ENCODE results near the gene INTS4.
"Not testable (repeated sequence)": the region's sequence is repeated elsewhere in the genome, so short reads cannot be mapped to it uniquely, and the experiment has no call there.

The INTS4 gene

DNA sequence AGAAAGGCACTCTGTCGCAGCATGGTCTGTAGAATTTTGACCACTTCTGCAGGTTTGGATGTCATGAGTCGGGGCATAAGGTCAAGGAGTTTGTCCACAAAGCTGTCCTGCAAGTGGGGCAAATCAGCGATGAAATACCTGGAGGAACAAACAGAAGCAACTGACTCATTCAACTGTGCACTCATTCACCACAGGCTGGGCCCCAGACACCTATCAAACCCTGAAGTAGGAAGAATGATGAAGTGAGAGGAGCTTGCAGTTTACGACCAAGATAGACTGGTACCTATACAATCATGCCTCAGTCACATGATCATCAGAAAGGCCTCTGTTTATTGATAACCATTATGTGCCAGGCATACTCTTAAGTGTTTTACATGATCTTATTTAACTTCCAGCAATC lies 102.8 kb downstream of the INTS4 start:
- H3K9me3 ChIP-seq (ENCODE audit: control insufficient read depth, insufficient read depth, low read length); H3K9ac ChIP-seq (ENCODE audit: low read depth, low read length); H3K4me3 ChIP-seq (ENCODE audit: low read depth, low read length); H3K27ac ChIP-seq (ENCODE audit: low read depth, low read length); H3K4me1 ChIP-seq (ENCODE audit: control insufficient read depth, insufficient read depth, low read length); H3K27me3 ChIP-seq (ENCODE audit: control insufficient read depth, insufficient read depth, low read length): not testable (repeated sequence)
- H3K36me3 ChIP-seq (ENCODE audit: control insufficient read depth, insufficient read depth, low read length) = peaks cover 16% of the 10 kb centered on the region; the same call in 1 of the 2 replicates

DNA sequence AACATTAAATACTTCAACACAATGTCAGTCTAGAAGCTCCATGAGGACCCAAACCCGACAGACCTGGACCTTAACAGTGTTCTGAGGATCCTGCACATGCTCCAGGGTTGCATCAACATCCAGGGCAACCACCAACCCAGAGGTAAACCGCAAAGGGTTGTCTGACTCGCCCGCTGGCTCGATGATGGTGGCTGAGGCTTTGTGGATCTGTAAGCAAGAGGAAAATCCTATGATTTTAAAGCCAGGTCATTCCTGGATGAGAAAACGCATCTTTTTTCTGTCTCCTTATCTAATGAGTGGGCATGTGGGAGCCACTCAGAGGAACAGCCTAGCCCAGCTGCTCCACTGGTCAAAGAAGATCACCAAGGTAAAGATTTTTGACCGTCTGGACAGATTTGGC lies 103.2 kb downstream of the INTS4 start:
- H3K4me3 ChIP-seq (ENCODE audit: low read depth, low read length); H3K9ac ChIP-seq (ENCODE audit: low read depth, low read length); H3K27ac ChIP-seq (ENCODE audit: low read depth, low read length); H3K27me3 ChIP-seq (ENCODE audit: control insufficient read depth, insufficient read depth, low read length); H3K4me1 ChIP-seq (ENCODE audit: control insufficient read depth, insufficient read depth, low read length); H3K9me3 ChIP-seq (ENCODE audit: control insufficient read depth, insufficient read depth, low read length): not testable (repeated sequence)
- peaks cover 18% of the 10 kb centered on the region for H3K36me3 ChIP-seq (ENCODE audit: control insufficient read depth, insufficient read depth, low read length)

DNA sequence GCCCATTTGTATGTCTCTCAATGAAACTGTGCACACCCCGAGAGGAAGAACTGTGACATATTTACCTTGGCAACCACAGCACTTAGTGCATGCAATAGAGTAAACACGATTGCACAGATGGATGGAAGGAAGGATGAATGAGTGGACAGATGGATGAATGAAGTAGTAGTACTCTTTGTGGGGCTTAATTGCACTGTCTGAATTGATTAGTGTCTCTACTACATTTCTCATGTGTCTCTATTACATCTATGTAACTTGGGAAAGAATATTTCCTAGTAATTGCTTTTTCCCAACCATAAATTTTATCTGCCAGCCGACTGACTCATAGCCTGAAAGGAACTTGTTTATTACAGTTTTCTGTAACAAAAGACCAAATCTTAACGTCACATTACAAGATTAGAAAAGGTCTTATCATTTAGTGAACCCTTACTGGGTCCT lies 103.8 kb downstream of the INTS4 start:
- H3K27me3 ChIP-seq (ENCODE audit: control insufficient read depth, insufficient read depth, low read length); H3K27ac ChIP-seq (ENCODE audit: low read depth, low read length); H3K9ac ChIP-seq (ENCODE audit: low read depth, low read length): not testable (repeated sequence)

DNA sequence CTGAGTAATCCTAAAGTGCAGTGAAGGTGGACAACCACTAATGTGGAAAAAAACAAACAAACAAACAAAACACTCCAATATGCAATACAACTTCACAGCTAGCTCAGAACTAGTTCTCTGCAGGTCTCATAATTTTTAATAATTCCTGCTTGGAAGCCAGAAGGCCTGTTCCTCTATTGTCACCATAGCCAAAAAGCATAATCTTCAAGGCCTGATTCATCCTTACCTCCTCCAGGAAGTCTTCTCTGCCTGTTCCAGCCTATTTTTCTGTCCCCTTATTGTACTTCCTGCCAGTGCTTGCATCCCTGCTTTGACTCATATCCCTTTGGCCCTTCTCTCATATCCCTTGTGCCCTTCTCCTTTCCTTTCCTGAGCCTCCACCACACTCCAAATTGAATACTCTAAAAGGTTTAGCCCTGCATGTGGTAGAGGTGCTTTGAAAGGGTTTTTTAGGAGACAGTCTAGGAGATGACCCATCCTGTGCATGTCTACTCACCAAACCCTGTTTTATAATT lies 104.3 kb downstream of the INTS4 start:
- not testable (repeated sequence) for H3K9me3 ChIP-seq (ENCODE audit: control insufficient read depth, insufficient read depth, low read length); H3K4me3 ChIP-seq (ENCODE audit: low read depth, low read length); H3K4me1 ChIP-seq (ENCODE audit: control insufficient read depth, insufficient read depth, low read length); H3K27me3 ChIP-seq (ENCODE audit: control insufficient read depth, insufficient read depth, low read length); H3K9ac ChIP-seq (ENCODE audit: low read depth, low read length); H3K27ac ChIP-seq (ENCODE audit: low read depth, low read length)
- H3K36me3 ChIP-seq (ENCODE audit: control insufficient read depth, insufficient read depth, low read length) = peaks cover 21% of the 10 kb centered on the region

More for the DNA sequence above, 103.8 kb downstream of the INTS4 start:
- not testable (repeated sequence) for H3K4me3 ChIP-seq (ENCODE audit: low read depth, low read length); H3K4me1 ChIP-seq (ENCODE audit: control insufficient read depth, insufficient read depth, low read length); H3K9me3 ChIP-seq (ENCODE audit: control insufficient read depth, insufficient read depth, low read length)
- peaks cover 21% of the 10 kb centered on the region for H3K36me3 ChIP-seq (ENCODE audit: control insufficient read depth, insufficient read depth, low read length)

DNA sequence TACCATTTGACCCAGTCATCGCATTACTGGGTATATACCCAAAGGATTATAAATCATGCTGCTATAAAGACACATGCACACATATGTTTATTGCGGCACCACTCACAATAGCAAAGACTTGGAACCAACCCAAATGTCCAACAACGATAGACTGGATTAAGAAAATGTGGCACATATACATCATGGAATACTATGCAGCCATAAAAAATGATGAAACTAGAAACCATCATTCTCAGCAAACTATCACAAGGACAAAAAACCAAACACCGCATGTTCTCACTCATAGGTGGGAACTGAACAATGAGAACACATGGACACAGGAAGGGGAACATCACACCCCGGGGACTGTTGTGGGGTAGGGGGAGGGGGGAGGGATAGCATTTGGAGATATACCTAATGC lies 105.4 kb downstream of the INTS4 start:
- H3K36me3 ChIP-seq (ENCODE audit: control insufficient read depth, insufficient read depth, low read length) = peaks cover 21% of the 10 kb centered on the region
- not testable (repeated sequence) for H3K4me3 ChIP-seq (ENCODE audit: low read depth, low read length); H3K9ac ChIP-seq (ENCODE audit: low read depth, low read length); H3K27me3 ChIP-seq (ENCODE audit: control insufficient read depth, insufficient read depth, low read length); H3K4me1 ChIP-seq (ENCODE audit: control insufficient read depth, insufficient read depth, low read length); H3K9me3 ChIP-seq (ENCODE audit: control insufficient read depth, insufficient read depth, low read length); H3K27ac ChIP-seq (ENCODE audit: low read depth, low read length)

DNA sequence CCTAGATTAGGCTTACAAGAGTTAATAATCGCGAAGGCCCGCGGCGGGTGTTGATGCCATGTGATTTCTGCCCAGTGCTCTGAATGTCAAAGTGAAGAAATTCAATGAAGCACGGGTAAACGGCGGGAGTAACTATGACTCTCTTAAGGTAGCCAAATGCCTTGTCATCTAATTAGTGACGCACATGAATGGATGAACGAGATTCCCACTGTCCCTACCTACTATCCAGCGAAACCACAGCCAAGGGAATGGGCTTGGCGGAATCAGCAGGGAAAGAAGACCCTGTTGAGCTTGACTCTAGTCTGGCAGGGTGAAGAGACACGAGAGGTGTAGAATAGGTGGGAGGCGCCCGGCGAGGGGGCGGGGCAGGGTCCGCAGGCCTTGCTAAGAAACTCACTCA lies 108.1 kb downstream of the INTS4 start:
- no peaks in the 10 kb centered on the region for H3K27me3 ChIP-seq (ENCODE audit: control insufficient read depth, insufficient read depth, low read length)
- H3K4me3 ChIP-seq (ENCODE audit: low read depth, low read length) = no peak overlapping the region
- no peaks in the 10 kb centered on the region for H3K4me1 ChIP-seq (ENCODE audit: control insufficient read depth, insufficient read depth, low read length)
- peaks cover 28% of the 10 kb centered on the region for H3K36me3 ChIP-seq (ENCODE audit: control insufficient read depth, insufficient read depth, low read length)
- no peaks in the 10 kb centered on the region for H3K9me3 ChIP-seq (ENCODE audit: control insufficient read depth, insufficient read depth, low read length)
- no peak overlapping the region for H3K27ac ChIP-seq (ENCODE audit: low read depth, low read length)
- no peak overlapping the region for H3K9ac ChIP-seq (ENCODE audit: low read depth, low read length)

DNA sequence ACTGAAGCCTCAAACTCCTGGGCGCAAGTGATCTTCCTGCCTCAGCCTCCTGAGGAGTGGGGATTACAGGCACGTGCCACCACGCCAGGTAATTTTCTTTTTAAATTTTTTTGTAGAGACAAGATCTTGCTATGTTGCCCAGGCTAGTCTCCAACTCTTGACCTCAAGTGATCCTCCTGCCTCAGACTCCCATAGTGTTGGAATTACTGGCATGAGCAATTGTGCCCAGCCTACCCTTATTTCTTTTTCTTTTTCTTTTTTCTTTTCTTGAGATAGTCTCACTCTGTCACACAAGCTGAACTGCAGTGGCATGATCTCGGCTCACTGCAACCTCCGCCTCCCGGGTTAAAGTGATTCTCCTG lies 109.7 kb downstream of the INTS4 start:
- H3K4me3 ChIP-seq (ENCODE audit: low read depth, low read length) = no peak overlapping the region
- H3K27ac ChIP-seq (ENCODE audit: low read depth, low read length) = no peak overlapping the region
- no peaks in the 10 kb centered on the region for H3K4me1 ChIP-seq (ENCODE audit: control insufficient read depth, insufficient read depth, low read length)
- H3K9me3 ChIP-seq (ENCODE audit: control insufficient read depth, insufficient read depth, low read length) = no peaks in the 10 kb centered on the region
- H3K36me3 ChIP-seq (ENCODE audit: control insufficient read depth, insufficient read depth, low read length) = peaks cover 34% of the 10 kb centered on the region
- no peak overlapping the region for H3K9ac ChIP-seq (ENCODE audit: low read depth, low read length)
- H3K27me3 ChIP-seq (ENCODE audit: control insufficient read depth, insufficient read depth, low read length) = no peaks in the 10 kb centered on the region

DNA sequence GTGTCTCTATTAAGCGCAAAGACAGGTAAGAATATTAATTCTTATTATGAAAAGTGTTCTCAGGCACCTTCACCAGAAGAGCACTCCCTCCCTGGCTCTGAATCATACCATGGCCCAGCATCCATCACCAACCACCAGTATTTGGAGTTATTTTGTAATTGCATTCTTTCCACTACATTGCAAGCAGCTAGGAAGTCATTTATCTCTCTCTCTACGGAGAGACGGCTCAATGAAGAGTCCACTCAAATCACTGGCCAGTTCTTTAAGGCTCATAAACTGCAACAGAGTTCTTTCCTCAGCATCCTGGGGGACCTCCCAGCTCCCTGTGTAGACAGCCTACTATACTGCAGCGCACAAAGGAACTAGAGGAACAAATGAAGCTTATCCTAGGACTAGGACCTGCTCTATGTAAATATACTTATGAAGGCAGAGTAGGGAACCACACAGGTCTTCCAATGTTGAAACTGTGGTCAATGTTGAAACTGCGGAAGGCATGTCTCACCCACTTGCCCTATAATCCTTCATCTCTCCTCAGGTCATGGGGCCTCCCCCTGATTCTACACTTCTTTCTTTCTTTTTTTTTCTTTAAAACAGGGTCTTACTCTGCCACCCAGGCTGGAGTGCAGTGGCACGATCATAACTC lies 110.2 kb downstream of the INTS4 start:
- Histone ChIP-seq H3K4me1 (ENCODE audit: control insufficient read depth, insufficient read depth, low read length) (no peaks in the 10 kb centered on the region), H3K27me3 (ENCODE audit: control insufficient read depth, insufficient read depth, low read length) (no peaks in the 10 kb centered on the region), H3K9ac (ENCODE audit: low read depth, low read length) (no peak overlapping the region), H3K27ac (ENCODE audit: low read depth, low read length) (no peak overlapping the region), H3K36me3 (ENCODE audit: control insufficient read depth, insufficient read depth, low read length) (peaks cover 32% of the 10 kb centered on the region), H3K4me3 (ENCODE audit: low read depth, low read length) (no peak overlapping the region), H3K9me3 (ENCODE audit: control insufficient read depth, insufficient read depth, low read length) (no peaks in the 10 kb centered on the region)

DNA sequence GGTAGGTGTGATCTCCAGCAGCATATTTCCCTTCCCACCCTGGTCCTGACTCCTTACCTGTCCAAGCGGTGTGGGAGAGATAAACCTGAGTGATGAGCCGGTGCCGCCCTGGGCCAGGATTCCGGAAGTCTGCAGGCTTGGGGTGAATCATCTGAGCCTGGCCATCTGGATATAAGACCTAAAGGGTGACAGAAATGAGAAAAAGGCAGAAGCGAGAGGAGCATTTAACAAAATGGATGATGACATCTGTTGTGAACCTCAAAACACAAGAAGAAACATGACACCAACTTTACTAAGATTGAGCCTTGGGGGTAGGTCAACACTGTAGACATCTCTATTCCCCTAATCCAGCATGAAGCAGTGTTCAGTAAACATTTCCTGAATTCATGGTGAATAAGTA lies 110.7 kb downstream of the INTS4 start:
- H3K4me3 ChIP-seq (ENCODE audit: low read depth, low read length) = no peak overlapping the region
- H3K36me3 ChIP-seq (ENCODE audit: control insufficient read depth, insufficient read depth, low read length) = peaks cover 37% of the 10 kb centered on the region
- no peak overlapping the region for H3K9ac ChIP-seq (ENCODE audit: low read depth, low read length)
- no peak overlapping the region for H3K27ac ChIP-seq (ENCODE audit: low read depth, low read length)
- no peaks in the 10 kb centered on the region for H3K4me1 ChIP-seq (ENCODE audit: control insufficient read depth, insufficient read depth, low read length)
- no peaks in the 10 kb centered on the region for H3K9me3 ChIP-seq (ENCODE audit: control insufficient read depth, insufficient read depth, low read length)
- H3K27me3 ChIP-seq (ENCODE audit: control insufficient read depth, insufficient read depth, low read length) = no peaks in the 10 kb centered on the region

DNA sequence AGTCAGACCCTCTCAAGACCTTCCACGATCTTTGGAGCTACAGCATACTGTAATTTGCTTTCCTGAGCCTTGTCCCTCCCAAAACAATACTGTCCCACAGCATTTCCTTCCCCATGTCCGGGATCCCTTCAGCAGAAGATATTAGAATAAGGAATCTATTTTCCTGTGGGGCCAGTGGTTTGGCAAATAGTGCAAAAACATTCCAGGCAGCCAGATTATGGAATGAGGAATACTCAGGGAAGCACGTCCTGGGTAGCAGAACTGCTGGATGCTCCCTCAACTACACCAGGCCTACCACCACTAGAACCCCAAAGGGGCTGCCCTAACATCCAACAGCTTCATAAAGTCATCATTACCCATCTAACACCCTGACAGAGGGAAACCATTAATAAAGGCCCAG lies 112.1 kb downstream of the INTS4 start:
- H3K4me1 ChIP-seq (ENCODE audit: control insufficient read depth, insufficient read depth, low read length) = no peaks in the 10 kb centered on the region
- no peak overlapping the region for H3K4me3 ChIP-seq (ENCODE audit: low read depth, low read length)
- H3K27me3 ChIP-seq (ENCODE audit: control insufficient read depth, insufficient read depth, low read length) = no peaks in the 10 kb centered on the region
- no peaks in the 10 kb centered on the region for H3K9me3 ChIP-seq (ENCODE audit: control insufficient read depth, insufficient read depth, low read length)
- peaks cover 43% of the 10 kb centered on the region for H3K36me3 ChIP-seq (ENCODE audit: control insufficient read depth, insufficient read depth, low read length)
- H3K9ac ChIP-seq (ENCODE audit: low read depth, low read length) = no peak overlapping the region
- H3K27ac ChIP-seq (ENCODE audit: low read depth, low read length) = no peak overlapping the region

DNA sequence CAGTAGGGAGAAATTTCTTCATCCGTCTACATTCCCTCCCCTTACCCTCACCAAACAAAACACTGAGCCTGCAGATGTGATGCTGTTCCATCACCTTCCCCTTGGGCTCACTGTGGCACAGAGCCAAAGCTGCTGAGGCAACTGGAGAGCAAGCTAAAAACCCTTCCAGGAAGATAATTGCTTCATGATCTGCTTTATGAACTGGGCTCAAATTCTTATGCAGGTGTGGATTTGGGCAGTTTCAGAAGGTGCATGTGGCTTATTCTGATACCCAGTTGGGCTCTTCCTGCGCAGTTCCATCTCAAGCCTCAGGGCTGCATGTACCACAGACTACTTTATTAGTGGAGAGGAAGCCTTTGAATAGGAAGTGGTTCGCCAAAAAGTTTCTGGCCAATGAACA lies 115.2 kb downstream of the INTS4 start:
- Histone ChIP-seq H3K27me3 (ENCODE audit: control insufficient read depth, insufficient read depth, low read length) (no peaks in the 10 kb centered on the region), H3K4me1 (ENCODE audit: control insufficient read depth, insufficient read depth, low read length) (peaks cover 10% of the 10 kb centered on the region; the same call in 1 of the 2 replicates), H3K9me3 (ENCODE audit: control insufficient read depth, insufficient read depth, low read length) (no peaks in the 10 kb centered on the region), H3K9ac (ENCODE audit: low read depth, low read length) (no peak overlapping the region), H3K36me3 (ENCODE audit: control insufficient read depth, insufficient read depth, low read length) (peaks cover 45% of the 10 kb centered on the region), H3K4me3 (ENCODE audit: low read depth, low read length) (no peak overlapping the region), H3K27ac (ENCODE audit: low read depth, low read length) (no peak overlapping the region)
